B cell (primary cell): Measurements from ENCODE around the gene OR1E1. TPM values are rescaled to one million over a fixed set of nuclear protein-coding genes. Genes with fewer than 3 reads are reported as not detected.
"Not testable (repeated sequence)": the region's sequence is repeated elsewhere in the genome, so short reads cannot be mapped to it uniquely, and the experiment has no call there.

Source experiments
- ATAC-seq: fragments of 200-7000 bp; cut with Tn5 transposase; one replicate; pipeline ENCODE4 v1.10.0; 2021; ENCODE audit warnings: low read depth, mild to moderate bottlenecking, moderate number of reproducible peaks, moderate library complexity
- CTCF ChIA-PET: fragments of 350-600 bp; sonication (Branson Sonifier 250); formaldehyde crosslinking; loops from one replicate; lab custom pipeline; 2021; ENCODE audit warnings: antibody characterized with exemption, inconsistent platforms; lab: Charles Lee
- POLR2A ChIA-PET: fragments of 350-600 bp; sonication (Branson Sonifier 250); formaldehyde crosslinking; loops from one replicate; lab custom pipeline; 2021; ENCODE audit warnings: antibody characterized with exemption; lab: Charles Lee
- DNase-seq: peaks from one replicate; pipeline ENCODE4 v3.0.0; 2013
- H2AFZ ChIP-seq: 2 replicates; pipeline ENCODE4 v1.6.1; 2012; ENCODE audit warnings: mild to moderate bottlenecking, low read depth, low read length; ENCODE audit not compliant: insufficient read depth, poor library complexity, severe bottlenecking
- H3K27ac ChIP-seq, 2 donors: 1 replicate in 1 of 2; 2 replicates in 1 of 2; pipeline ENCODE4 v1.5.1; 2012 to 2013; ENCODE audit warnings: low read length in 2 of 2, mild to moderate bottlenecking in 2 of 2, moderate library complexity in 1 of 2
- H3K27me3 ChIP-seq, 4 experiments: fragments of 200-600 bp in 1 of 4; sonication (generic) in 1 of 4; replicated peaks in 1 of 4; 1 replicate in 2 of 4; 2 replicates in 2 of 4; pipeline versions ENCODE4 v1.6.1 to v1.7.0; 2013 to 2016; ENCODE audit warnings: low read length in 3 of 4, mild to moderate bottlenecking in 2 of 4, mixed read lengths in 1 of 4, moderate library complexity in 1 of 4; ENCODE audit not compliant: insufficient read depth in 4 of 4, control insufficient read depth in 3 of 4; ENCODE audit errors: control extremely low read depth in 1 of 4
- H3K36me3 ChIP-seq, 2 experiments: replicated peaks in 1 of 2; 1 replicate in 1 of 2; 2 replicates in 1 of 2; pipeline versions ENCODE4 v1.6.1 to v1.7.1; 2013; ENCODE audit warnings: low read length in 1 of 2; ENCODE audit not compliant: insufficient read depth in 2 of 2, control insufficient read depth in 1 of 2; ENCODE audit errors: control extremely low read depth in 1 of 2, extremely low read depth in 1 of 2
- H3K4me1 ChIP-seq, 2 donors: fragments of 200-600 bp in 1 of 2; sonication (generic) in 1 of 2; 1 replicate in 1 of 2; 2 replicates in 1 of 2; pipeline versions ENCODE4 v1.5.1 to v1.6.1; 2013 to 2017; ENCODE audit warnings: low read length in 2 of 2; ENCODE audit not compliant: control insufficient read depth in 2 of 2, insufficient read depth in 2 of 2
- H3K4me2 ChIP-seq: replicated peaks from 2 replicates; pipeline ENCODE3; 2012; ENCODE audit warnings: mild to moderate bottlenecking, low read depth, low read length; ENCODE audit not compliant: poor library complexity, severe bottlenecking
- H3K4me3 ChIP-seq, 5 experiments: fragments of 200-600 bp in 1 of 5; sonication (generic) in 1 of 5; 1 replicate in 3 of 5; 2 replicates in 2 of 5; pipeline versions ENCODE4 v1.5.1 to v1.7.0; 2011 to 2016; ENCODE audit warnings: low read length in 4 of 5, mild to moderate bottlenecking in 4 of 5, low read depth in 2 of 5, control low read depth in 1 of 5, moderate library complexity in 1 of 5; ENCODE audit not compliant: insufficient read depth in 1 of 5; ENCODE audit errors: control extremely low read depth in 1 of 5, extremely low read depth in 1 of 5
- H3K79me2 ChIP-seq: fragments of 200-600 bp; sonication (generic); one replicate; pipeline ENCODE4 v1.6.0; 2016; ENCODE audit warnings: low read length; ENCODE audit not compliant: control insufficient read depth, insufficient read depth
- H3K9ac ChIP-seq: fragments of 200-600 bp; sonication (generic); 2 replicates; pipeline ENCODE4 v1.6.1; 2017; ENCODE audit warnings: mild to moderate bottlenecking, low read length, moderate library complexity
- H3K9me3 ChIP-seq, 3 donors: one replicate each; pipeline versions ENCODE4 v1.6.1 to v1.7.1; 2013; ENCODE audit warnings: low read length in 2 of 3; ENCODE audit not compliant: control insufficient read depth in 2 of 3, insufficient read depth in 1 of 3; ENCODE audit errors: control extremely low read depth in 1 of 3
- H4K20me1 ChIP-seq: 2 replicates; pipeline ENCODE4 v1.6.0; 2012; ENCODE audit warnings: mild to moderate bottlenecking, low read length; ENCODE audit not compliant: insufficient read depth, control insufficient read depth, poor library complexity, severe bottlenecking
- H3K27ac Mint-ChIP-seq: one replicate; pipeline ENCODE4 v1.8.0; 2021; ENCODE audit warnings: mixed read lengths
- H3K27me3 Mint-ChIP-seq: one replicate; pipeline ENCODE4 v1.8.0; 2021; ENCODE audit warnings: mixed read lengths
- H3K4me1 Mint-ChIP-seq: one replicate; pipeline ENCODE4 v1.8.0; 2021; ENCODE audit warnings: mixed read lengths
- H3K4me3 Mint-ChIP-seq: one replicate; pipeline ENCODE4 v1.8.0; 2021; ENCODE audit warnings: mixed read lengths
- H3K9me3 Mint-ChIP-seq: one replicate; pipeline ENCODE4 v1.8.0; 2022; ENCODE audit warnings: mixed read lengths; ENCODE audit not compliant: insufficient read depth
- CTCF ChIP-seq: fragments of 200-600 bp; IDR thresholded peaks from one replicate; pipeline ENCODE4 v1.8.0; 2022; ENCODE audit warnings: antibody characterized with exemption, mild to moderate bottlenecking
- EZH2 ChIP-seq: IDR thresholded peaks from 2 replicates; pipeline ENCODE4 v1.6.1; 2012; ENCODE audit warnings: borderline replicate concordance, low read depth, mild to moderate bottlenecking, moderate library complexity, low read length; ENCODE audit not compliant: insufficient read depth, poor library complexity, severe bottlenecking
- WGBS: methylation state at CpG from one replicate; pipeline ENCODE4 v1.1.5; 2013; ENCODE audit warnings: missing lambda C conversion rate; ENCODE audit not compliant: insufficient coverage; 5-methylcytosine and 5-hydroxymethylcytosine counted together
- intact Hi-C: fragments of 100-400 bp; cut with micrococcal nuclease; formaldehyde crosslinking; loops from one replicate; pipeline ENCODE4 v1.10.0; 2022
- polyA plus RNA-seq: library from polyadenylated mRNA; depleted of rRNA; stranded (reverse); fragments of >200 nt; gene quantifications from 2 replicates; pipeline ENCODE4 v1.2.3, GENCODE V29; 2012
- total RNA-seq, 2 donors: library from RNA; stranded (reverse); fragments of 120-200 nt in 1 of 2; gene quantifications; 1 replicate in 1 of 2; 2 replicates in 1 of 2; pipeline versions ENCODE4 v1.2.3 to v1.2.4, GENCODE V29; 2013 to 2022

The OR1E1 gene
- total and polyA plus RNA-seq, 2 donors (not counting 1 experiment from before 2014, with no cell fraction given): not detected

DNA sequence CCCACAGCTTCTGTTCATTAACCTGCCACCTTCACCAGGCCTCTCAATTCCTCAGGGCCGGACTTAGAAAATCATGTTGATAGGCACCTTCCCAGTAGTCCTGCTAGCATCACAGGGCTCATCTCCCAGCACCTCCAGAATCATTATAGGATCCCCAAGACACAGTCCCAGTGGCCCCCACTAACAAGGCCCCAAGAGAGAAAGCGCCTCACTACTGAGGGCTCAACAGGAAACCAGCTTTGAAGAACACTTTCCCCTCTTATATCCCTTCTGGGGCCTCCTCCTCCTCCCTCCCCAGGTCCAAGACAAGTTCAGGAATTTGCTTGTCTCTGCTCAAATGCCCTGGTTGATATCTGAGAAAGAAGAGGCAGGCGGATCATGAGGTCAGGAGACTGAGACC lies 12.9 kb upstream of the OR1E1 start, which contains the start of gene OR3A3:
Gene OR3A3, plus strand, starts transcription at position 301 of the 400 bp plus-strand sequence.
- POLR2A ChIA-PET: no interaction called here

DNA sequence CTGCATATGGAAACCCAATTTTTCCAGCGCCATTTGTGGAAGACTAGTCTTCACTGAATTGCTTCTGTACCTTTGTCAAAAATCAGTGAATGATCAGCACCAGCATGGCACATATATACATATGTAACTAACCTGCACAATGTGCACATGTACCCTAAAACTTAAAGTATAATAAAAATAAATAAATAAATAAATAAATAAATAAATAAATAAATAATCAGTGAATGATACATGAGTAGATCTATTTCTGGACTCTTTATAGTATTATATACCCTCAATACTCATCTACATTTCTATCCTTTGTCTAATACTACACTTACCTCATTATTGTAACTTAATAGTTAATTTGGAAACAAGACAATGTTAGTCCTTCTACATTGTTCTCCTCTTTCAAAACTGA lies 5.6 kb upstream of the OR1E1 start:
- CTCF ChIA-PET, H3K27me3 ChIP-seq, H3K4me1 Mint-ChIP-seq, H4K20me1 ChIP-seq, H3K4me2 ChIP-seq, H3K9me3 ChIP-seq, H3K9ac ChIP-seq, H3K36me3 ChIP-seq, intact Hi-C loops, ATAC-seq, H3K27ac ChIP-seq, H3K9me3 Mint-ChIP-seq, DNase-seq, H3K4me3 Mint-ChIP-seq, H3K4me1 ChIP-seq, H2AFZ ChIP-seq, POLR2A ChIA-PET, H3K79me2 ChIP-seq, H3K27ac Mint-ChIP-seq, H3K4me3 ChIP-seq: not testable (repeated sequence)
- no CpG with 5 or more reads among the region's 1 CpG for WGBS
- H3K27me3 Mint-ChIP-seq: peaks cover 20% of the 10 kb centered on the region

More for the DNA sequence above, 12.9 kb upstream of the OR1E1 start, which contains the start of gene OR3A3:
- Mint-ChIP-seq H3K9me3 (peaks cover 2% of the 10 kb centered on the region), H3K27ac (no peak within 1 kb of the TSS), H3K4me1 (no peaks in the 10 kb centered on the region), H3K27me3 (peaks cover 33% of the 10 kb centered on the region), H3K4me3 (no peak within 1 kb of the TSS)
- Histone ChIP-seq H2AFZ (no peak within 1 kb of the TSS), H4K20me1 (no peaks in the 10 kb centered on the region), H3K9ac (no peak within 1 kb of the TSS), H3K27me3 (peaks cover 0 to 4% (median 3%) of the 10 kb centered on the region in 4 experiments), H3K79me2 (no peaks in the 10 kb centered on the region), H3K36me3 (no peaks in the 10 kb centered on the region), H3K9me3 (peaks cover 2 to 6% (median 3%) of the 10 kb centered on the region in 3 donors), H3K4me2 (no peak within 1 kb of the TSS), H3K4me1 (no peaks in the 10 kb centered on the region), H3K4me3 (no peak within 1 kb of the TSS), H3K27ac (no peak within 1 kb of the TSS)
- ATAC-seq (no peak), DNase-seq (no peak)
- intact Hi-C loops: no loop called here
- TF ChIP-seq CTCF (no peak), EZH2 (no peak)
- WGBS: 100% methylated on average over 1 of the region's 3 CpGs
- CTCF ChIA-PET: no interaction called here
